Measurements from ENCODE around the gene BACH1.

Gene BACH1

GRCh38 chr21:29293495-29293894 lies 5.2 kb upstream of the BACH1 start:
- no peak for FAIRE-seq
- no peak for DNase-seq (ENCODE audit: insufficient read length, low spot score)
- TF ChIP-seq, protein P1, sequence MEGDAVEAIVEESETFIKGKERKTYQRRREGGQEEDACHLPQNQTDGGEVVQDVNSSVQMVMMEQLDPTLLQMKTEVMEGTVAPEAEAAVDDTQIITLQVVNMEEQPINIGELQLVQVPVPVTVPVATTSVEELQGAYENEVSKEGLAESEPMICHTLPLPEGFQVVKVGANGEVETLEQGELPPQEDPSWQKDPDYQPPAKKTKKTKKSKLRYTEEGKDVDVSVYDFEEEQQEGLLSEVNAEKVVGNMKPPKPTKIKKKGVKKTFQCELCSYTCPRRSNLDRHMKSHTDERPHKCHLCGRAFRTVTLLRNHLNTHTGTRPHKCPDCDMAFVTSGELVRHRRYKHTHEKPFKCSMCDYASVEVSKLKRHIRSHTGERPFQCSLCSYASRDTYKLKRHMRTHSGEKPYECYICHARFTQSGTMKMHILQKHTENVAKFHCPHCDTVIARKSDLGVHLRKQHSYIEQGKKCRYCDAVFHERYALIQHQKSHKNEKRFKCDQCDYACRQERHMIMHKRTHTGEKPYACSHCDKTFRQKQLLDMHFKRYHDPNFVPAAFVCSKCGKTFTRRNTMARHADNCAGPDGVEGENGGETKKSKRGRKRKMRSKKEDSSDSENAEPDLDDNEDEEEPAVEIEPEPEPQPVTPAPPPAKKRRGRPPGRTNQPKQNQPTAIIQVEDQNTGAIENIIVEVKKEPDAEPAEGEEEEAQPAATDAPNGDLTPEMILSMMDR (IDR thresholded peaks at IDR 0.05; ENCODE audit: insufficient read depth, missing control alignments) = no peak

GRCh38 chr21:29295066-29295650 lies 3.6 kb upstream of the BACH1 start:
- DNase-seq (ENCODE audit: insufficient read length, low spot score) (no peak), FAIRE-seq (no peak)

GRCh38 chr21:29296446-29296845 lies 2.3 kb upstream of the BACH1 start:
- TF ChIP-seq, protein P1 (IDR thresholded peaks at IDR 0.05; ENCODE audit: insufficient read depth, missing control alignments) = no peak
- DNase-seq (ENCODE audit: insufficient read length, low spot score) = no peak
- FAIRE-seq = no peak

More at GRCh38 chr21:29295066-29295650, 3.6 kb upstream of the BACH1 start:
- TF ChIP-seq, protein P1 (IDR thresholded peaks at IDR 0.05; ENCODE audit: insufficient read depth, missing control alignments) = no peak

DNA sequence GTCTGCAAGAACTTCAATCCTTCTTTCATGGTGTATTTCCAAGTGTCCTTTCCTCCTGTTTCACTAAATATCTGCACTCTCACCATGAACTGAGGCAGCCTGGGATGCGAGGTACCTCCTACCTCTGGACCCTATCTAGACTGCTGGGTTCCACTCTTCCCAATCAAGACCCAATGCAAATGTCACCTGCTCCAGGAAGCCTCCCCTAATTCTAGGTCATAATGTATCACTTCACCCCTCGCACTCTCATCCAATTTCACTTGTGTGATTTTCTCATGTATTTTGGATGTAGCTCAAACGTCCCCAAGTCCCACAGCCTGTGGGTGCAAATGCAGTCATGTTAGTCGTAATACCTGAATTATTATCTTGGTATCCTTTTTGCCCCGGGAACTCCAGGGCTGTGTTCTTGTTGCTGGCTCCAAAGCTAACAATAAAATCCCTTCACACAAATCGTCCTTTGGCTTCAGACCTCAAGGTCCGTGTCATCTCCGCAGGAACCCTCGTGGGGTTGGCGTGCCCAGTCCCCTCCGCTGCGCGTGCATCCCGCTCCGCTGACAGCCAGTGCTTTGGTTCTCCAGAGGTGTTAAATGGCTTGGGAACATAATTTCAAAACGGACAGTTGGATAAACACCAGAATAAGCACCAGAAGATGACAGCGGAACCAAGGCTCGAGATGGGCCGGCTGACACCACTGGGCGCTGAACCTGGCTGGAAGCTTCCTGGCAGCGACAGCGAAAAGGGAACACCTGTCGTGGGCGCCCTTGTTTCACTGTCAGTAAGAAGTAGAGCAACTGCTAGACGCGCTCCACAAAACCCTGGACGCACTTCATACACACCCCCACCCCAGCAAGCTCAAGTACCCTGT lies 1.0 kb upstream of the BACH1 start:
- FAIRE-seq (no peak), DNase-seq (ENCODE audit: insufficient read length, low spot score) (no peak)
- TF ChIP-seq, protein P1 (IDR thresholded peaks at IDR 0.05; ENCODE audit: insufficient read depth, missing control alignments) = no peak

- TF ChIP-seq, protein P1 (IDR thresholded peaks at IDR 0.05; ENCODE audit: insufficient read depth, missing control alignments) = no peak
- DNase-seq (ENCODE audit: insufficient read length, low spot score) = no peak
- FAIRE-seq = no peak
These were observed 559 bp downstream of the BACH1 start for GRCh38 chr21:29299046-29299915.

GRCh38 chr21:29299916-29300806 lies 1.4 kb downstream of the BACH1 start:
- FAIRE-seq = no peak
- TF ChIP-seq, protein P1 (IDR thresholded peaks at IDR 0.05; ENCODE audit: insufficient read depth, missing control alignments) = no peak
- no peak for DNase-seq (ENCODE audit: insufficient read length, low spot score)
